ENCODE measurements around the gene CALHM3.
"Not testable (repeated sequence)": the region's sequence is repeated elsewhere in the genome, so short reads cannot be mapped to it uniquely, and the experiment has no call there.

Gene CALHM3

GRCh38 chr10:103502849-103503660, 24.0 kb upstream of the CALHM3 start:
- DNase-seq: no peak

- DNase-seq: no peak
Measured at GRCh38 chr10:103501186-103501585, 22.1 kb upstream of the CALHM3 start.

DNA sequence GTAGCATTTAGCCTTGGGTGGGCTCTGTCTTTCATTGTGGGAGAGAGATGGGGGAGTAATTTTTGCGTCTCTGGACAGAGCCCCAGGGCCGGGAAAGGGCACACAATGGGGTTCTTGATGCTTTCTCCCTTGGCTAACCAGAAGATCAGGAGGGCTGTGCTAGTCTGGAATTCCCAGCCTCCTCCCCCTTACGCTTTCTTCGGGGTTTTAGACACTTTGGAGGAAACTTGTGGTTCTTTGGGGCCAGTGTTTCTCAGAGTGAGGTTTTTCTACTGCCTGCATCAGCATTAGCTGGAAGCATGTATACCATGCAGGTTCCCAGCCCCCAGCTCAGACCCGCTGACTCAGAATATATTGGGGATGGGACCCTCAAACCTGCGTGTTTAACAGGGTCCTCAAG, 21.4 kb upstream of the CALHM3 start:
- DNase-seq: no peak

GRCh38 chr10:103499881-103500280, 20.8 kb upstream of the CALHM3 start:
- DNase-seq: no peak

GRCh38 chr10:103498936-103499638, 20.0 kb upstream of the CALHM3 start:
- no peak for DNase-seq

GRCh38 chr10:103497161-103497915, 18.3 kb upstream of the CALHM3 start:
- DNase-seq: no peak

- DNase-seq: no peak
Measured at GRCh38 chr10:103495321-103495720, 16.3 kb upstream of the CALHM3 start.

- DNase-seq: peak; percentile 45
Measured at GRCh38 chr10:103493916-103494877, 15.2 kb upstream of the CALHM3 start.

DNA sequence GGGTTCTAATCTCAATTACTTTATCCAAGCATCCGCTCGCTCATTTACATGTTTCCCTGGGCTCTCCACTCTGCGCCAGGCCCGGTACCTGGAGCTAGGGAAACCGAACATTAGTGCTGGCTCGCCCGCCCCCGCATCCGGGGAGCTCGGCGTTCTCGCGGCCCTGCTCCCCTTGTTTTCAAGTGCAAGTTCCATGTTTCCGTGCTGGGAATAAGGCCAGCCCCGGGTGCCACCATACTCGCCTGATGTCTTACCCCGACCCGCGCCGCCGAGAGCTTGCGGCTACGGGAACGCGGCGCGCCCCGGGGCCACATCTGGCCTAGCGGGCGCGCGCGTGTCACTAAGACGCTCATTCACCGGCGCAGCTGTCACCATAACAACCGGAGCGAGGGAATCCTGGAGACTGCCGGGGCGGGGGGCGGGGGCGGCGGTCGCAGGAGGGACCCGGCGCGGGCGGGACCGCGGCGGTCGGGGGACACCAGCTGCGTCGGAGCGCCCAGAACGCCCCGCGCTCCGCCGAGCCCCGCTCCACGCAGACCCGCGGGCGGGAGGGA, 14.4 kb upstream of the CALHM3 start, which contains the start of gene NEURL1:
NEURL1 (plus strand) TSS at position 344 of the 554 bp plus-strand sequence. CDS start 683 bp downstream, outside the sequence.
- peak; percentile 31 for DNase-seq

GRCh38 chr10:103492655-103493261, 13.7 kb upstream of the CALHM3 start:
- DNase-seq: no peak

GRCh38 chr10:103491729-103492364, 12.8 kb upstream of the CALHM3 start:
- DNase-seq: no peak

DNA sequence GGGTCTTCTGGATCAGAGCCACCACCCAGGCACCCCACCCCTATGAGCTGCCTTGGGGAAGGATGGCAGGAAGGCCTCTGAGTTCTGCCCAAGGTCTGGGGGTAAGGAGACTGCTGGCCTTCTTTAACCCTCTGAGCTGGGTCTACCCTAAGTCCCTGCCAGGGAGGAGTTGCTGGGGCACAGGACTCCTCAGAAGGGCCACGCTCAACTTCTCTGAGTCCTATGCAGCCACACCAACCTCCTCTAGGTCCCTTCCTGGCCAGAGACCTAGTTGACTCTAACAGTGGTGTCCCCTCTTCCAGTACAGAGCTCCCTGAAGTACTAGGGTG, 11.9 kb upstream of the CALHM3 start:
- no peak for DNase-seq

- no peak for DNase-seq
Measured at GRCh38 chr10:103487410-103487708, 8.3 kb upstream of the CALHM3 start.

- DNase-seq: not testable (repeated sequence)
Measured at GRCh38 chr10:103486635-103487409, 7.8 kb upstream of the CALHM3 start.

- DNase-seq: no peak
Measured at GRCh38 chr10:103481974-103482531, 3.0 kb upstream of the CALHM3 start.

GRCh38 chr10:103480521-103480920, 1.5 kb upstream of the CALHM3 start:
- DNase-seq: no peak

- DNase-seq: no peak
Measured at GRCh38 chr10:103478671-103479070, 369 bp downstream of the CALHM3 start.

GRCh38 chr10:103476046-103476768, 2.8 kb downstream of the CALHM3 start:
- no peak for DNase-seq

- DNase-seq: no peak
Measured at GRCh38 chr10:103475437-103475836, 3.6 kb downstream of the CALHM3 start.

Data from activated CD4-positive, alpha-beta T cell treated with anti-CD3 and anti-CD28 coated beads for 48 hours (primary cell).